Activated B cell treated with CpG ODN at 0.5 μM for 24 hours (primary cell): ENCODE results near the gene SMG6. TPM values are rescaled to one million over a fixed set of nuclear protein-coding genes. Genes with fewer than 3 reads are reported as not detected.
A peak's percentile ranks its signal among the peaks of the same experiment; 100 is the strongest.

ENCODE experiments used
- ATAC-seq: fragments of 200-7000 bp; cut with Tn5 transposase; one replicate; pipeline ENCODE4 v1.10.0; 2021; ENCODE audit warnings: low read depth, mild to moderate bottlenecking, moderate library complexity
- CTCF ChIA-PET: fragments of 350-600 bp; sonication (Branson Sonifier 250); formaldehyde crosslinking; loops from one replicate; lab custom pipeline; 2021; ENCODE audit warnings: antibody characterized with exemption; lab: Charles Lee
- POLR2A ChIA-PET: fragments of 350-600 bp; sonication (Branson Sonifier 250); formaldehyde crosslinking; loops from one replicate; lab custom pipeline; 2021; ENCODE audit warnings: antibody characterized with exemption; lab: Charles Lee
- DNase-seq: peaks from one replicate; pipeline ENCODE4 v3.0.0; 2022
- H3K27ac Mint-ChIP-seq: one replicate; pipeline ENCODE4 v1.8.0; 2020; ENCODE audit warnings: mixed read lengths
- H3K27me3 Mint-ChIP-seq: one replicate; pipeline ENCODE4 v1.8.0; 2021; ENCODE audit warnings: mixed read lengths
- H3K36me3 Mint-ChIP-seq: one replicate; pipeline ENCODE4 v1.8.0; 2021; ENCODE audit warnings: low read depth, mixed read lengths
- H3K4me1 Mint-ChIP-seq: one replicate; pipeline ENCODE4 v1.8.0; 2021; ENCODE audit warnings: mixed read lengths
- H3K4me3 Mint-ChIP-seq: one replicate; pipeline ENCODE4 v1.8.0; 2020; ENCODE audit warnings: mild to moderate bottlenecking, mixed read lengths
- H3K9me3 Mint-ChIP-seq: one replicate; pipeline ENCODE4 v1.8.0; 2020; ENCODE audit warnings: mixed read lengths
- CTCF ChIP-seq: fragments of 200-600 bp; IDR thresholded peaks from one replicate; pipeline ENCODE4 v1.8.0; 2022; ENCODE audit warnings: antibody characterized with exemption, mild to moderate bottlenecking
- intact Hi-C: fragments of 100-400 bp; cut with micrococcal nuclease; formaldehyde crosslinking; loops from one replicate; pipeline ENCODE4 v1.15.1; 2024
- total RNA-seq: library from RNA; stranded (reverse); gene quantifications from 2 replicates; pipeline ENCODE4 v1.2.3, GENCODE V29; 2022

SMG6 gene
- total RNA-seq, 1 donor from 2014 or later, result 30.5 TPM

GRCh38 chr17:2074919-2075318, 228.7 kb downstream of the SMG6 start:
- no peak for TF ChIP-seq CTCF
- peaks cover 28% of the 10 kb centered on the region for H3K4me1 Mint-ChIP-seq
- H3K9me3 Mint-ChIP-seq, result no peaks in the 10 kb centered on the region
- intact Hi-C loops, result no loop called here
- no peak overlapping the region for H3K4me3 Mint-ChIP-seq
- DNase-seq (no peak), ATAC-seq (no peak)
- peaks cover 57% of the 10 kb centered on the region for H3K36me3 Mint-ChIP-seq
- CTCF ChIA-PET, result interaction anchor here (1.6 kb wide), 1 partner anchor 170 kb away, joined by 5 read pairs; no protein-coding TSS in a partner anchor
- POLR2A ChIA-PET, result interaction anchor here (24.5 kb wide), 1 partner anchor 13 kb away, joined by 449 read pairs; no protein-coding TSS in a partner anchor
- no peaks in the 10 kb centered on the region for H3K27me3 Mint-ChIP-seq
- no peak overlapping the region for H3K27ac Mint-ChIP-seq

GRCh38 chr17:2071455-2072281, 231.9 kb downstream of the SMG6 start:
- POLR2A ChIA-PET, result interaction anchor here (0.5 to 24.5 kb wide), 5 partner anchors 13 to 1574 kb away, joined by 3 to 449 read pairs (median 5); no protein-coding TSS in a partner anchor
- ATAC-seq (no peak), DNase-seq (no peak)
- Mint-ChIP-seq H3K4me3 (no peak overlapping the region), H3K27me3 (no peaks in the 10 kb centered on the region), H3K36me3 (peaks cover 41% of the 10 kb centered on the region), H3K27ac (peak overlapping the region; percentile 35), H3K4me1 (peaks cover 38% of the 10 kb centered on the region), H3K9me3 (no peaks in the 10 kb centered on the region)
- CTCF ChIA-PET, result interaction anchor here (0.5 to 2.9 kb wide), 7 partner anchors 14 to 893 kb away, joined by 3 to 21 read pairs (median 4); partner anchors contain the start of gene HIC1
- intact Hi-C loops, result no loop called here
- TF ChIP-seq CTCF, result no peak

GRCh38 chr17:2071024-2071385, 232.6 kb downstream of the SMG6 start:
- TF ChIP-seq CTCF, result no peak
- no peaks in the 10 kb centered on the region for H3K9me3 Mint-ChIP-seq
- intact Hi-C loops, result no loop called here
- H3K27ac Mint-ChIP-seq, result peak overlapping the region; percentile 79
- H3K4me3 Mint-ChIP-seq, result no peak overlapping the region
- no peaks in the 10 kb centered on the region for H3K27me3 Mint-ChIP-seq
- ATAC-seq (no peak), DNase-seq (no peak)
- peaks cover 41% of the 10 kb centered on the region for H3K4me1 Mint-ChIP-seq
- ChIA-PET POLR2A (interaction anchor here (0.6 to 24.5 kb wide), 6 partner anchors 12 to 169 kb away, joined by 3 to 449 read pairs (median 4); no protein-coding TSS in a partner anchor), CTCF (interaction anchor here (0.5 to 2.9 kb wide), 6 partner anchors 13 to 892 kb away, joined by 3 to 21 read pairs (median 4); partner anchors contain the start of gene HIC1)
- peaks cover 39% of the 10 kb centered on the region for H3K36me3 Mint-ChIP-seq

GRCh38 chr17:2070241-2071023, 233.2 kb downstream of the SMG6 start:
- no peaks in the 10 kb centered on the region for H3K27me3 Mint-ChIP-seq
- CTCF ChIA-PET, result interaction anchor here (1.2 to 2.9 kb wide), 5 partner anchors 13 to 174 kb away, joined by 3 to 21 read pairs (median 5); partner anchors contain the start of gene HIC1
- H3K9me3 Mint-ChIP-seq, result no peaks in the 10 kb centered on the region
- H3K4me3 Mint-ChIP-seq, result peak overlapping the region; percentile 59
- H3K4me1 Mint-ChIP-seq, result peaks cover 43% of the 10 kb centered on the region
- no peak for DNase-seq
- POLR2A ChIA-PET, result interaction anchor here (0.5 to 24.5 kb wide), 8 partner anchors 10 to 386 kb away, joined by 3 to 449 read pairs (median 4); no protein-coding TSS in a partner anchor
- peak overlapping the region; percentile 79 for H3K27ac Mint-ChIP-seq
- intact Hi-C loops, result loop anchor here (1.0 kb wide), 3 partner anchors 11 to 17 kb away; no protein-coding TSS in a partner anchor
- ATAC-seq, result peak; percentile 90
- no peak for TF ChIP-seq CTCF
- H3K36me3 Mint-ChIP-seq, result peaks cover 42% of the 10 kb centered on the region
